OCI-LY1 (cell line): ENCODE results near the gene SMAD9.

ENCODE experiments used
- EZH2 ChIP-seq: fragments of 200-600 bp; sonication (generic), shearing (Covaris generic); IDR thresholded peaks from 2 replicates; pipeline ENCODE4 v1.8.0; 2017; ENCODE audit warnings: borderline replicate concordance, mixed run types, mild to moderate bottlenecking, antibody characterized with exemption, low read length, moderate library complexity, mixed read lengths
- TF ChIP-seq, protein P1 (sequence below): fragments of 200-600 bp; sonication (generic), shearing (Covaris generic); IDR thresholded peaks from 2 replicates; pipeline ENCODE4 v1.5.1; 2017; ENCODE audit warnings: mild to moderate bottlenecking, antibody characterized with exemption, low read length, moderate library complexity, mixed read lengths

- TF ChIP-seq, protein P1, sequence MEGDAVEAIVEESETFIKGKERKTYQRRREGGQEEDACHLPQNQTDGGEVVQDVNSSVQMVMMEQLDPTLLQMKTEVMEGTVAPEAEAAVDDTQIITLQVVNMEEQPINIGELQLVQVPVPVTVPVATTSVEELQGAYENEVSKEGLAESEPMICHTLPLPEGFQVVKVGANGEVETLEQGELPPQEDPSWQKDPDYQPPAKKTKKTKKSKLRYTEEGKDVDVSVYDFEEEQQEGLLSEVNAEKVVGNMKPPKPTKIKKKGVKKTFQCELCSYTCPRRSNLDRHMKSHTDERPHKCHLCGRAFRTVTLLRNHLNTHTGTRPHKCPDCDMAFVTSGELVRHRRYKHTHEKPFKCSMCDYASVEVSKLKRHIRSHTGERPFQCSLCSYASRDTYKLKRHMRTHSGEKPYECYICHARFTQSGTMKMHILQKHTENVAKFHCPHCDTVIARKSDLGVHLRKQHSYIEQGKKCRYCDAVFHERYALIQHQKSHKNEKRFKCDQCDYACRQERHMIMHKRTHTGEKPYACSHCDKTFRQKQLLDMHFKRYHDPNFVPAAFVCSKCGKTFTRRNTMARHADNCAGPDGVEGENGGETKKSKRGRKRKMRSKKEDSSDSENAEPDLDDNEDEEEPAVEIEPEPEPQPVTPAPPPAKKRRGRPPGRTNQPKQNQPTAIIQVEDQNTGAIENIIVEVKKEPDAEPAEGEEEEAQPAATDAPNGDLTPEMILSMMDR = no peak
- no peak for TF ChIP-seq EZH2
Measured at GRCh38 chr13:36841391-36841790, 78.6 kb downstream of the SMAD9 start.
